ENCODE data around the gene ZNF335. TPM values are rescaled to one million over a fixed set of nuclear protein-coding genes. Genes with fewer than 3 reads are reported as not detected.

The ZNF335 gene
- total RNA-seq, 1 donor from 2014 or later: 31.6 TPM

DNA sequence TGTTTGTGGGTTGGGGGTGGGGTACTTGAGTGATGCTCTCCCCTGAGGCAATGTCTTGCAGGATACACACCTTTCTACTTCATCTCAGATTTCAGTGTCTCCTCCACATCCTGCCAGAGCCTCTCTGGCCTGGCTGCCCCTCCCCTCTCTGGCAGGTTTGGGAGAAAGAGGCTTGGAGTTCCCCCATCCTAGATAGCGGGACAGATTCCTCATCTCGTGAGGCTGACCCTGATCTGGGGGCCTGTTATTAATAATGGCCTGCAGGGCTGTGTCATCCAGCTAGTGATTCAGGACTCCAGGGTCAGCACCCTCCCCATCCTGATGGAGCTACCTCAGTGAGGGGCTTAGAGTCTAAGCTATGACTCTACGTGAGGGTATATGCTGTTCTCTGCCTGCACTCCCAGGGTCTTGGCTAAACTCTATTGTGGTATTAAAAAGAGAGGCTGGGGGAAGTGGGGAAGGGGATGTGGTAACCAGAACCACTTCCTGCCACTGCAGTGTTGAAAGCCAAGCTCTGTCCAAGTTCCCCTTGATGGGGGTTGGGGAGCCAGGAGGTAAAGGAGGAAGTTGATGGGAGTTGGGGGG lies 33.0 kb upstream of the ZNF335 start:
- Mint-ChIP-seq H3K27me3 (ENCODE audit: low read depth) (peaks cover 17% of the 10 kb centered on the region), H3K4me1 (peaks cover 13% of the 10 kb centered on the region), H3K27ac (no peak overlapping the region), H3K4me3 (no peak overlapping the region), H3K36me3 (no peaks in the 10 kb centered on the region), H3K9me3 (no peaks in the 10 kb centered on the region)
- no peak for DNase-seq (ENCODE audit: low spot score in 2 of 2, unreplicated experiment in 2 of 2)
- TF ChIP-seq, protein P1, sequence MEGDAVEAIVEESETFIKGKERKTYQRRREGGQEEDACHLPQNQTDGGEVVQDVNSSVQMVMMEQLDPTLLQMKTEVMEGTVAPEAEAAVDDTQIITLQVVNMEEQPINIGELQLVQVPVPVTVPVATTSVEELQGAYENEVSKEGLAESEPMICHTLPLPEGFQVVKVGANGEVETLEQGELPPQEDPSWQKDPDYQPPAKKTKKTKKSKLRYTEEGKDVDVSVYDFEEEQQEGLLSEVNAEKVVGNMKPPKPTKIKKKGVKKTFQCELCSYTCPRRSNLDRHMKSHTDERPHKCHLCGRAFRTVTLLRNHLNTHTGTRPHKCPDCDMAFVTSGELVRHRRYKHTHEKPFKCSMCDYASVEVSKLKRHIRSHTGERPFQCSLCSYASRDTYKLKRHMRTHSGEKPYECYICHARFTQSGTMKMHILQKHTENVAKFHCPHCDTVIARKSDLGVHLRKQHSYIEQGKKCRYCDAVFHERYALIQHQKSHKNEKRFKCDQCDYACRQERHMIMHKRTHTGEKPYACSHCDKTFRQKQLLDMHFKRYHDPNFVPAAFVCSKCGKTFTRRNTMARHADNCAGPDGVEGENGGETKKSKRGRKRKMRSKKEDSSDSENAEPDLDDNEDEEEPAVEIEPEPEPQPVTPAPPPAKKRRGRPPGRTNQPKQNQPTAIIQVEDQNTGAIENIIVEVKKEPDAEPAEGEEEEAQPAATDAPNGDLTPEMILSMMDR (IDR thresholded peaks at IDR 0.05; ENCODE audit: unreplicated experiment): no peak

DNA sequence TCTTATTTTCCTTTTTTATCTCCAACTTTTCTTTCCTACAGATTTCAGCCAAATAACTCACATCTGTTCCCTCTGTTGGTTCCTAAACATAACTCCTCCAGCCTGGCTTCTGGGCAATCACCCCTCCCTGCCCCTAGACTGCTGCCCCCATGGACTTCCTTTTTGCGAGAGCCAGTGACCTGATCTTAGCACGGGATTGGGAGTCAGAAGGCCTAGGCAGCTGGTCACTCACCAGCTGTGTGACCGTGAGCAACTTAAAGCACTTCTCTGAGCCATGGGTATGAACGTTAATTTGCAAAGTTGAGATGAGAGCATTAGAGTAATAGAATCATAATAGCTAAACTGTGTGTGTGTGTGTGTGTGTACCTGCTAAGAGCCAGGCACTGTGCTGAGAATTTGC lies 32.2 kb upstream of the ZNF335 start:
- Mint-ChIP-seq H3K27me3 (ENCODE audit: low read depth) (peaks cover 11% of the 10 kb centered on the region), H3K4me1 (peaks cover 13% of the 10 kb centered on the region), H3K27ac (no peak overlapping the region), H3K36me3 (no peaks in the 10 kb centered on the region), H3K4me3 (no peak overlapping the region), H3K9me3 (no peaks in the 10 kb centered on the region)
- TF ChIP-seq, protein P1 (IDR thresholded peaks at IDR 0.05; ENCODE audit: unreplicated experiment): no peak
- no peak for DNase-seq (ENCODE audit: low spot score in 2 of 2, unreplicated experiment in 2 of 2)

DNA sequence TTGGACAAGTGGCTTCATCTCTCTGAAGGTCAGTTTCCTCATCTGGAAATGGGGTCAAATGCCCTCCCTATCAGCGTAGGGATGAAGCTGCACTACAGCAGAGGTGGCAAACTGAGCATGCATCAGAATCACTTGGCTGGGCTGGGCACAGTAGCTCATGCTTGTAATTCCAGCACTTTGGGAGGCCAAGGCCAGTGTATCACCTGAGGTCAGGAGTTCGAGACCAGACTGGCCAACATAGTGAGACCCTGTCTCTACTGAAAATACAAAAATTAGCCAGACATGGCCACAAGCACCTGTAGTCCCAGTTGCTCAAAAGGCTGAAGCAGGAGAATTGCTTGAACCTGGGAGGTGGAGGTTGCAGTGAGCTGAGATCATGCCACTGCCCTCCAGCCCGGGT lies 30.0 kb upstream of the ZNF335 start:
- H3K4me1 Mint-ChIP-seq: peaks cover 13% of the 10 kb centered on the region
- H3K27me3 Mint-ChIP-seq (ENCODE audit: low read depth): no peaks in the 10 kb centered on the region
- H3K27ac Mint-ChIP-seq: no peak overlapping the region
- TF ChIP-seq, protein P1 (IDR thresholded peaks at IDR 0.05; ENCODE audit: unreplicated experiment): no peak
- no peaks in the 10 kb centered on the region for H3K9me3 Mint-ChIP-seq
- no peaks in the 10 kb centered on the region for H3K36me3 Mint-ChIP-seq
- no peak for DNase-seq (ENCODE audit: low spot score in 2 of 2, unreplicated experiment in 2 of 2)
- no peak overlapping the region for H3K4me3 Mint-ChIP-seq

DNA sequence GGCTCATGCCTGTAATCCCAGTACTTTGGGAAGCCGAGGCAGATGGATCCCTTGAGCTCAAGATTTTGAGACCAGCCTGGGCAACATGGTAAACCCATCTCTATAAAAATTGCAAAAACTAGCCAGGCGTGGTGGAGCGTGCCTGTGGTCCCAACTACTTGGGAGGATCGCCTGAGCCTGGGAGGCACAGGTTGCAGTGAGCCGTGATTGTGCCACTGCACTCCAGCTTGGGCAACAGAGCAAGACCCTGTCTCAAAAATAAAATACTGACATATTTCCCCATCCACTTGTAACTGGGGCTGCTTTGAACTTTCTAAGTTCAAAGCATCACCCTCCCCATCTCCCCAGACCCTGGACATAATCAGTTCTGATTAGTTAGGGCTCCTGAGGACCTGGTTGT lies 29.5 kb upstream of the ZNF335 start:
- Mint-ChIP-seq H3K4me1 (peaks cover 13% of the 10 kb centered on the region), H3K4me3 (no peak overlapping the region), H3K36me3 (no peaks in the 10 kb centered on the region), H3K27me3 (ENCODE audit: low read depth) (no peaks in the 10 kb centered on the region), H3K27ac (no peak overlapping the region), H3K9me3 (no peaks in the 10 kb centered on the region)
- no peak for DNase-seq (ENCODE audit: low spot score in 2 of 2, unreplicated experiment in 2 of 2)
- TF ChIP-seq, protein P1 (IDR thresholded peaks at IDR 0.05; ENCODE audit: unreplicated experiment): no peak

DNA sequence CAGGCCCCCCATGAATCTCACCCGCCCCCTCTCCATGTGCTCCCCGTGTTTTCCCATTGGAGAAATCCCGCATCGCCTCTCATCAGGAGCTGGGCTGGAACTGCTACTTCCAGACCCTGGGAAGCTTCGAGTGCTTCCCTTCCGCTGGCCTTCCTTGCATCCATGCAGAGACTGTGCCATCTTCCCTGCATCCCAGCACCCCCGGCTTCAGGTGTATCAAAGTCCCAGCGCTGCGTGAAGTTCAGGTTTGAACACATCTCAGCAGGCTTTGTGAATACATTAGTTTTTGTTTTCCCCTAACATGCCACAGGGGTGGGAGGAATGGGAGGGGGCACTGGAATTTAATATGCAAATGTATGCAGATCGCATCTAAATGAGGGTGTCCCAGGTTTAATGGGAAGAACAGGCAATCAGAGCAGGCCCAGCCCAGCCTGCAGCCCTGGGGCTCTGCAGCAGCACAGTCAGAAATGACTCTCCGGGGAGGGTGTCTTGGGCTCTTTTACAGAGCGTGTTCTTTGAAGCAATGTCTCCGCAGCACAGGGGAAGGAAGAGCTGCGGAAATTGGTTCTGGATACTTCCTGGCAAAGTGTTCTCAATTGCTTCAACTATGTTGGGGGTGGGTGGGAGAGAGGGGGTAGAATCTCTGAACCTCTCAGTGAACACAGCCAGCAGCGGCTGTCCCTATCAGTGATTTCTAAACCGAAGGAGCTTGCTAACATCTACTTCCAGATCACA lies 28.4 kb upstream of the ZNF335 start:
- peaks cover 13% of the 10 kb centered on the region for H3K4me1 Mint-ChIP-seq
- H3K4me3 Mint-ChIP-seq: no peak overlapping the region
- TF ChIP-seq, protein P1 (IDR thresholded peaks at IDR 0.05; ENCODE audit: unreplicated experiment): no peak
- H3K36me3 Mint-ChIP-seq: no peaks in the 10 kb centered on the region
- no peaks in the 10 kb centered on the region for H3K9me3 Mint-ChIP-seq
- H3K27me3 Mint-ChIP-seq (ENCODE audit: low read depth): no peaks in the 10 kb centered on the region
- no peak overlapping the region for H3K27ac Mint-ChIP-seq
- DNase-seq (ENCODE audit: low spot score in 2 of 2, unreplicated experiment in 2 of 2): no peak

Data from mesothelial cell of epicardium (in vitro differentiated cells).